Posterior cingulate gyrus (tissue), 11 donors: ENCODE data around the gene SSR2.
A peak's percentile ranks its signal among the peaks of the same experiment; 100 is the strongest.
"Not testable (repeated sequence)": the region's sequence is repeated elsewhere in the genome, so short reads cannot be mapped to it uniquely, and the experiment has no call there.

Experiments used
- DNase-seq, 10 donors: peaks; one replicate each; pipeline versions ENCODE4 v3.0.0 to v3.0.0-alpha.2; 2020 to 2021; ENCODE audit warnings: mixed read lengths in 3 of 10
- intact Hi-C: fragments of 100-400 bp; cut with DNase I; formaldehyde crosslinking; loops from one replicate; pipeline ENCODE4 v1.15.1; 2023

SSR2 gene

DNA sequence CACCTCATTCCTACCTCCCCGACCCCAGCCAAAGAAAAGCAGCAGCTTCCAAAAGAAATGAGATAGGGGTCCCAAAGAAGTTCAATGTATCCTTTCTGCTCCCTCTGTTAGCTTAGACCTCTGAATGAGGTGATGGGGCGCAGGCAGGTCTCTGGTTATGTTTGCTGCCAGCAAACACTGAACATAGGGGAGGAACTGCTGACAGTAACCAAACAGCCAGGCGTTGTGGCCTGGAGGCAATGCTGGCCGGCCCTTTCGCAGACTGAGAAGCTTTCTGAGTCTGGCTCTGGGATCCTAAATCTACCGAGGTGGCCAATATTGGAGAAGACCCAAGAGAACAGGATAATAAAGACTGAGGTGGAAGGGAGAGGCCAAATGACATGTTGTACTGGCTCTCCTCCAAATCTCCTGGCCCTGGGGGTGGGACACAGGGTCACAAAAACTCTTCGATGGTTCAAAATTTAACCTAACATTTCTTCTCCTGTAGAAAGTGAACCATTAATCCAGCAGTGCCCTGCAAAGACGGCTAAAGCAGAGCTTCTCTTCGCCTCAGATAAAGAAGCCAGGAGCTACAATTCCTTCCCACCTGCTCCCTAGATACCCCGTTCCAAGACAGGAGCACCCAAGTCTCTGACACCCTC, 19.6 kb downstream of the SSR2 start:
- DNase-seq = peak in 1 of 10 donors; percentile 56
- intact Hi-C loops = no loop called here

- no peak for DNase-seq
- intact Hi-C loops = no loop called here
These were observed 20.8 kb downstream of the SSR2 start for GRCh38 chr1:155999964-156000363.

DNA sequence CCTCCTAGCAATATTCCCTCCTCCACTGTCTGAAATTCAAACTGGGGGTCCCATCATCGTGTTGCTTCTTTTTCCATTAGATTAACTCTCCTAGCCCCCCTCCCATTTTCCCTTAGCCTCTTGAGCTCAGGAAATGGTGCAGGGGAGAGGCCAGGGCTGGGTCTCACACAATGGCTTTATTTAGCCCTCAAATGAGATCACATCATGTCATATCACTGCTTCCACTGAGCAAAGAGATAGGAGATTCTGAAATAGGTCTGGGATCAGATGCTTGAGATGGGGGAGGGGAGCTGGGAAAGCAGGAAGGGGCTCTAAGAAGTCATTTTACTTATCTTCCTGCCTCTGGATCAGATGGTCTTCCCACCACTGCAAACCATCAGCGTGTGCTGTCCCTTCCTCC, 24.6 kb downstream of the SSR2 start:
- no peak for DNase-seq
- intact Hi-C loops = no loop called here

GRCh38 chr1:155993595-155993994, 27.2 kb downstream of the SSR2 start:
- intact Hi-C loops = no loop called here
- no peak for DNase-seq

DNA sequence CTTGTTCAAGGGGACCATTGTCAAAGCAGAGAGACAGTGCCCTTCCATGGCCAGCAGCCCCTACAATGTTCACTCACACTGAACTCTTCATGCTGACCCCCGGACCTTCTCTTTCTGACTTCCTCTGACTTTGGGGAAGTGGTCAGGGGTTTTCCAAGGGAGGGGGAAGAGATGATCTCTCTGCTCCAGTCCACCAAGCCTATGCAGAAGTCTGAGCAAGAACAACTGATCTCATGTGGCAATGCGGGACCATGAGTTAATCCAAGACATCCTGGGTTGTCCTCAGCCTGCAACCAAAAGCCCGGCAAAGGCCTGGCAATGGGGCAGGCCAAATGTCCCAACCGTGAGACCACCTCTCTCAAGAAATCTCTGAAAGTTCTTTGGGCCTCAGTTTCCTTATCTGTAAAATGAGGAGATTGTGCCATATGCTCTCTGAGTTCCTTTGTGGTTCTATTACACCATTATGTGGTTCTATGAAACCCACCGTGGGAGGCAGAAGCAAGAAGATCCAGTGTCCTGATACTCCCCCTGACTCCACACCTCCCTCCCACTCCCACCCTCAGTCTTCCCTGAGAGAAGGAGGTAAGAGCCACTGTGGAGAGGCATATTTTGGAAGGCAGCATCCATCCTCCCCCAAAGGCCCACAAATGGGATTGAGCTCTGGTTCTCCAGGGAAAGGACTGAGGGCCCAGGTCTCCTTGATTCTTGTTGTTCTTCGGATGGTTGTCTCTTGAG, 30.6 kb downstream of the SSR2 start:
- DNase-seq = no peak
- intact Hi-C loops = no loop called here

GRCh38 chr1:155989242-155990004, 31.3 kb downstream of the SSR2 start:
- intact Hi-C loops = loop anchor here (1.0 to 5.0 kb wide), 3 partner anchors 23 to 132 kb away; partner anchors contain the start of genes GON4L and SYT11
- DNase-seq = peak; percentile 69 to 97 (median 82)

- DNase-seq = not testable (repeated sequence)
- intact Hi-C loops = loop anchor here (5.0 kb wide), 1 partner anchor 128 kb away; the partner anchor contains the start of genes GON4L and SYT11
These were observed 35.7 kb downstream of the SSR2 start for GRCh38 chr1:155984903-155985645.

DNA sequence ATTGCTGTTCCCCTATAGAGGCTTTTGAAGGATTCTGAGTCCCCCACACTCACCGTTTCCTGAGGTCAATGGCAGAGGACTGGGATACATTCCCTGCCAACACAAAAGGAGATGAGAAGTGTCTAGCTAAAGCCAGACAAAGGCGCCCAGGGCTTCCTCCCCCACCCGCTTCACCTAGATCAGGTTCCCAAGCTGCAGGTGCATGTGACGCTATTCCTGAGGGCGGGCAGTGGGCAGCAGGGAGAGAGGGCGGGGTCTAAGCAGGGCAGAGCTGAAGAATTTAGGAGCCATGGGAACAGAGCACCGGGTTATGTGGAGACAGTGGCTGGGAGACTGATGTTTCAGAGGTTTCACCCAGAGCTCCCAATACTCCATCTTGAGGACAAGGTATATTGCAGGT, 36.4 kb downstream of the SSR2 start:
- DNase-seq = no peak
- intact Hi-C loops = no loop called here

DNA sequence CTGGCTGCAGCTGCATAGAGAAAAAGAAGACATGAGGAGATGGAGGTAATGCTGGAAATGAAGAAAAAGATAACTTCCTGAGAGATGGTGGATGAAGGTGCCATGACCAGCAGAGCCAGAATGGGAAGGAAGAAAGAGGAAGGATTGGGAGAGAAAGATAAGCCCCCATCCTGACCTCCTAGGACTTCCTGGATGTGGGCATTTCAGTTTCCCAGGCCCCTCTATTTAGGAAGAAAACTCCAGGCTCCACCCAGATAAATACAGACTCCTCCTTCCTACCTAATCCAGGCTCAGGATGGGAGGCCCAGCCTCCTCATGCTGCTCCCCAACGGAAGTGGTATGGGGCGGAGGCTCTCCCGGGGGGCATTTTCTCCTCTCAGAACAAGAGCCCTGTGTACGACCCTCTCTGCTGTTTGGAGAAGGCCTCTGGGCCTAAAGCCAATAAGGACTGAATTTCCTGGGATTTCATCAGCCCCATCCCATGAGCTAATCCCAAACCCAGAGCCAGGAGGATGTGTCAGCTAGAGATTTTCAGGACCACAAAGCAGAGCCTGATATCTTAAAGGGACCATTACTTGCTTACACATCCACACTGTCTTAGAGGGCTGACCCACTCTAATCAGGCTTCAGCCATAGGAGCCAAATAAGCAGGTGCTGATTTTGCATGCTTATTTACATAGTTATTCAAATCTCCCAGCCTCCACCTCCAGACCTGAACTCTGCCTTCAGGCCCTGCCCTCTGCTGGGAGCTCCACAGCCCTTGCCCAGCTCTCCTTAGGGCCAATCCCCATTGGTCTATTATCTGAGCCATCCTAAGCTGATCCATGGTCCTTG, 37.3 kb downstream of the SSR2 start:
- peak in 1 of 10 donors; percentile 20 for DNase-seq
- intact Hi-C loops = no loop called here

GRCh38 chr1:155982106-155982505, 38.6 kb downstream of the SSR2 start:
- DNase-seq = no peak
- intact Hi-C loops = no loop called here

DNA sequence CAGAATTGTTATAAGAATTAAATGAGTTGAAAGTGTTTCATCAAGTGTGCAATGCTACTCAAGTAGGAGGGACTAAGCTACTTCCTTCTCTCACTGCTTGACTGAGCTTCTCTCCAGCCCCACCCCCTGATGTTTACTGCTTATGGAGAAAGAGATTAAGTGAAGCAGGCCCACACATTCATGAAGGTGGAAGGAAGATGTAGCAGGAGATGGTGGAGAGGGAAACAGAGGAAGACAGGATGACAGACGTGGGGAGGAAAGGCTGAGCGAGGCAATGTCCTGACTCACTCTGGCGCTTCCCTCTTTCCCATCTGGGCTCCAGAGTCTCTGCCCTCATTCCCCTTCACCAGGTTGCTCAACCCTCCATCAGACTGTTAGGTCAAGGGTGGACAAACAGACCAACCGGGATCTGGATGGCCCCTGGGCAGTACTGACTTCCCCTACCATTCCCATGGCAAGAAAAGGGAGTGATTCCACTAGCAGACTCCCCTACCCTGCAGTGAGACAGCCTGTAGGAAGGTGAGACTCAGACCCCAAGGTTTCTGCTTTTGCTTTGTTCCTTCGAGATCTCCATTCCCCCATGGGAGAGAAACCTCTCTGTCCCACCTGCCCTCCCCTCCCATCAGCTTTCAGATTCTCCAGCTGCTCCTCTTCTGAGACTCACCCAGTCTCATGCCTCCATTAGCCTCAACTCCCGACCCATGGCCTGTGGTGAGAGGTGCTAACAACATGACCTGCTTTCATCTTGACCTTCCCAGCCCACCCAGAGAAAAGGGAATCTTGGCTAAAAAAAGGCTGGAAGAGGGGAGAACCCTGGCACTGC, 39.3 kb downstream of the SSR2 start:
- DNase-seq = peak in 1 of 10 donors; percentile 50
- intact Hi-C loops = loop anchor here (2.0 kb wide), 1 partner anchor 35 kb away; no protein-coding TSS in a partner anchor

GRCh38 chr1:155979597-155980343, 41.0 kb downstream of the SSR2 start:
- intact Hi-C loops = loop anchor here (2.0 to 5.0 kb wide), 2 partner anchors 37 to 107 kb away; no protein-coding TSS in a partner anchor
- no peak for DNase-seq

DNA sequence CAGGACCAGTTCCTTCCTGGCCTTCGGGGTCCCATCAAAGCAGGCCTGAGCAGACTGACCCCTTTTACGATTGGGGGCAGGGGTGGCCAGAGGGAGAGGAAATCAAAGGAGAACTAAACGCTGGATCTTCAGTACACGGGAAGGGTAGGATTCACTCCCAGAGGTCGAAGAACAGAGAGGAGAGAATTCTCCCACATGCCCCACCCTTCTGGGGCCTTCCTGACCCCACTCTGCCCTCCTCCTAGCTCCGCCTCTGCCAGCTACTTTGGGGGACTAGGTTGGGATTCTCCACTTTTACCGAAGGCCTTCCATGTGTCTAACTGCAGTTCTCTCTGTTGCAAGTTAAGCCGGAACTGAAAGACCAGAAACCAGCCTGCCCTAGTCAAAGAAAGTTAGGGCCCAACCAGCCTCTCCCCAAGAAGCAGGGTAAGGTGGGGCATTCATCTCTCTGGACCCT, 41.8 kb downstream of the SSR2 start:
- DNase-seq = no peak
- intact Hi-C loops = loop anchor here (5.0 kb wide), 1 partner anchor 107 kb away; no protein-coding TSS in a partner anchor

DNA sequence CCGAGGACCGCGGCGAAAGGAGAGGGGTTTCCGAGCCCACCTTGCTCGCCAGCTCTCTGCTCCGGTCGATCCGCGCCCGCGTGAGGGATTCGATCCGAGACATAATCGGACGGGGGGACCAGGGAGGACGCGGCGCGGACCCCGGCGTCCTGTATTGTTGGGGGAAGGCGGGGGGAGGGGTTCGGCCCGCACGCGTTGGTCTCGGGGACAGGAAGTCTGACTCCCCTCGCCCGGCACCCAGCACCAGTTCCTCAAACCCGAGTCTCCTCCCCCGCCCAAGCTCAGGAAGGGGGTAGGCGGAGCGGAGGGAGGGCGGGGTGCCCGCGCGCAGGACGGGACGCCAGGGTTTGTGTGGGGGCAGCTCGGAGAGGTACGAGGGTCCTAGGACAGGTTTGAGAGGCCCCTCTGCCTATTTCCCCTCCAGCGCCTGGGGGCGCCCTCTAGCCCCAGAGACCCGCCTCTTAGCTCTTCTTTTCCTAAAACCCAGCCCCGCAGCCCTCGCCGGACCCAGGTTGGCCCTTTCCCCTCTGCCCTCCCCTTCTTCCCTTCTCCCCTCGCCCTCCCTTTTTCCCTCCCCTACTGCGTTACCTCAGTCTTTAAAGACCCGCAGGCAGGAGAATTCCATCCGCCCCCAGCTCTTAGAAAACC, 42.3 kb downstream of the SSR2 start, which contains the start of gene ARHGEF2:
TSS of gene ARHGEF2 (minus strand) at position 223 of the 648 bp plus-strand sequence. CDS start at position 103, 120 bp downstream.
- intact Hi-C loops = loop anchor here (5.0 kb wide), 1 partner anchor 106 kb away; no protein-coding TSS in a partner anchor

GRCh38 chr1:155977690-155978324, 42.9 kb downstream of the SSR2 start:
- peak in 9 of 10 donors; percentile 44 to 93 (median 60) for DNase-seq
- intact Hi-C loops = loop anchor here (5.0 kb wide), 1 partner anchor 106 kb away; no protein-coding TSS in a partner anchor

More for the DNA sequence above, 42.3 kb downstream of the SSR2 start, which contains the start of gene ARHGEF2:
- peak in 9 of 10 donors; percentile 55 to 94 (median 66) for DNase-seq
